NOMO-1 (cell line): ENCODE results near the gene ARHGAP11B.
"Not testable (repeated sequence)": the region's sequence is repeated elsewhere in the genome, so short reads cannot be mapped to it uniquely, and the experiment has no call there.

Source experiments
- DNase-seq, 2 experiments: peaks; one replicate each; lab custom pipeline; 2025; ENCODE audit not compliant: unreplicated experiment in 2 of 2; lab: John Stamatoyannopoulos, UW

ARHGAP11B gene

GRCh38 chr15:30625436-30626193, at the start of gene ARHGAP11B:
ARHGAP11B (plus strand) TSS chr15:30626128.
- DNase-seq: not testable (repeated sequence)

- not testable (repeated sequence) for DNase-seq
These were observed 46.4 kb upstream of the ARHGAP11B start for GRCh38 chr15:30579394-30579970.

- not testable (repeated sequence) for DNase-seq
These were observed 45.2 kb upstream of the ARHGAP11B start for GRCh38 chr15:30580716-30581115.

- DNase-seq: not testable (repeated sequence)
These were observed 27.0 kb upstream of the ARHGAP11B start for GRCh38 chr15:30598953-30599352.

- DNase-seq: not testable (repeated sequence)
These were observed 22.1 kb upstream of the ARHGAP11B start, which contains the start of gene GOLGA8H for GRCh38 chr15:30603796-30604195. GOLGA8H (plus strand) TSS chr15:30604028; CDS start chr15:30604126, 98 bp downstream.

GRCh38 chr15:30612271-30612670, 13.7 kb upstream of the ARHGAP11B start:
- not testable (repeated sequence) for DNase-seq

GRCh38 chr15:30621342-30621741, 4.6 kb upstream of the ARHGAP11B start:
- DNase-seq: not testable (repeated sequence)

GRCh38 chr15:30626194-30626565, 252 bp downstream of the ARHGAP11B start:
- DNase-seq: not testable (repeated sequence)

- not testable (repeated sequence) for DNase-seq
These were observed 704 bp downstream of the ARHGAP11B start for GRCh38 chr15:30626632-30627031.

- peak; percentile 37 to 75 for DNase-seq
These were observed 24.3 kb downstream of the ARHGAP11B start for GRCh38 chr15:30650012-30650929.

GRCh38 chr15:30661154-30661553, 35.2 kb downstream of the ARHGAP11B start:
- DNase-seq: not testable (repeated sequence)

- DNase-seq: not testable (repeated sequence)
These were observed 43.7 kb downstream of the ARHGAP11B start for GRCh38 chr15:30669621-30670020.

GRCh38 chr15:30670056-30670455, 44.1 kb downstream of the ARHGAP11B start:
- DNase-seq: no peak

- no peak for DNase-seq
These were observed 45.4 kb downstream of the ARHGAP11B start for GRCh38 chr15:30671309-30671708.

- no peak for DNase-seq
These were observed 49.2 kb downstream of the ARHGAP11B start for GRCh38 chr15:30675126-30675525.

GRCh38 chr15:30675891-30676290, 50.0 kb downstream of the ARHGAP11B start:
- not testable (repeated sequence) for DNase-seq

GRCh38 chr15:30680997-30681396, 55.1 kb downstream of the ARHGAP11B start:
- DNase-seq: not testable (repeated sequence)

GRCh38 chr15:30685709-30686285, 59.9 kb downstream of the ARHGAP11B start:
- not testable (repeated sequence) for DNase-seq

GRCh38 chr15:30686651-30687050, 60.7 kb downstream of the ARHGAP11B start:
- DNase-seq: not testable (repeated sequence)
